GM19372 (cell line): ENCODE data around the gene DACT3.
A peak's percentile ranks its signal among the peaks of the same experiment; 100 is the strongest.

Experiments used
- ATAC-seq: cut with Tn5 transposase; IDR thresholded peaks from one replicate; pipeline ENCODE4 v1.9.1; 2021; ENCODE audit warnings: mild to moderate bottlenecking, low read depth, moderate library complexity; ENCODE audit not compliant: unreplicated experiment

Gene DACT3

GRCh38 chr19:46600384-46601317 is 60.3 kb downstream of the DACT3 start:
- peak; percentile 84 for ATAC-seq

- ATAC-seq: no peak
Observed at GRCh38 chr19:46599716-46600373, 61.1 kb downstream of the DACT3 start.

- no peak for ATAC-seq
Observed at GRCh38 chr19:46598372-46598917, 62.5 kb downstream of the DACT3 start.
